ENCODE results near the gene MCHR2. TPM values are rescaled to one million over a fixed set of nuclear protein-coding genes. Genes with fewer than 3 reads are reported as not detected.

MCHR2 gene
- total RNA-seq, 1 donor from 2014 or later = not detected

DNA sequence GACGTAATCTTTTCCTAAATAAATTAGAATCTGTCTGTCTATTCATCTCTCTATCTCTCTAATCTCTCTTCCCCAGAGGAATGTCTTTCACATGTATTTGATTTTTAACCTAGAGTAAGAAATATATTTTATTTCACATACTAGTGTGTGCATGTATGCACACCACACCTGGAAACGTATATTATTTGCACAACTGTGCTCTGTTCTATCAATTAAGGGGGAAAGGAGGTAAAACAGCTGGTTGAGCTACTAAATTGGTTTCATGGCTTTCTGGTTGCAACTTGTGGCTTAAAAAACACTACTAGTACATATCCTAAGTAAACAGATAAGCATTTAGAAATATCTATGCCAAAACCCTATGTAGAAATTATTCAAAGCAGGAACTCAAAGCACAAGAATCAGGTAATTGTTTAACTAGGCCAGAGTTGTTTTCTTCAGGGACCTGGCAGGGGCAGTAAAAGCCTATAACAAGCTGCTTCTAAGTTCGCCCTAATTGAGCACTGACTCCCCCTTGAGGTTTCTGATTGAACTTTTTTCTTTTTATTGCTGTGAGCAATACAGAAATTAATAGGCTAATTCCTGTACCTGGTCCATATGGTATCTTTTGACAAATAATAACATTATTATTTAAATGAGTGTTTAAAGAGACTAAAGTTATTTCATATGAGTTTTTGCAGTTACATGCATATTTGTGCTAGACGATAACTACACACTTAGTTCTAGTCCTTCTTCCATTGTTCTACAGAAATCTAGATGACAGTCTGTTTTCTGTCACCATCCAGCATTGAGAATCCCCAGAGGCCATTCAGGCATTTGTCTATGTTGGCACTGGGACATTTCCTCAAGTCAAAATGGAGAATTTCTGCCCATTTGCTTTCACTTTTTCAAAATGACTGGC, 88.6 kb downstream of the MCHR2 start:
- intact Hi-C loops (cut with micrococcal nuclease) = loop anchor here (1.0 kb wide), 1 partner anchor 37 kb away; no protein-coding TSS in a partner anchor

DNA sequence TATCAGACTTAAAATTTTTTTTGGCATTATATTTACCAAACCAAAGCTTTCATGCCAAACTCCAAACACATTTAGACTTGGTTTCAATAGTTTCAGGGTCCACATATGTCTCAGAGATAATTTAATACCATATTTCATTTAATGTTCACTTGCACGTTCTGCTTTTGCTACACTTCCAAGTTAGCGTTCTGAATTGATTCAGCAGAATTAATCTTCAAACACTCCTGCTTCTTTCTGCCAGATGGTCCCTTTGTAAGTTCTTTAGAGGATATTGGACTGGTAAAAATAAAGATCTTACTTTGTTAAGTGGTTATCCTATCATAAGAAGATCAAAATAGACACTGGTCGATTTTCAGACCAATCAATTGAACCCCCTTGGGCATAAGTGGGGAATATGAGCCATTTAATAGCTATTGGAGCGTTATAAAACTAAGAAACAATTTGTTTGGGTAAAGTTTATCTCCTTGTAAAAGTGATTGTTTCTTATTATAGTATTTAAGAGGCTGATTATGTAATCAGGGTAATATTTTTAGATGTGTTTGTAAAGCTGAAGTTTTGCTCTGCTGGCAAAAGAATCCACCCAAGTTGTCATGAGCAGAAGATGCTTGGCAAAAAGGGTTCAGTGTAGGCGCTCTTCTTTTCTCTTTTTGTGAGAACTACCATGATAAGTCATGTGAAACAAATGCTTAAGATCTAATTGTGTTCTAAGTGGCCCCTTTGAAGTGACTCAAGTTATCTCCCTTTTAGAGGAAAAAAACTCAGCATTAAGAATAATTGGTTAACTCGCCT, 92.2 kb downstream of the MCHR2 start:
- intact Hi-C loops (cut with micrococcal nuclease) = no loop called here

DNA sequence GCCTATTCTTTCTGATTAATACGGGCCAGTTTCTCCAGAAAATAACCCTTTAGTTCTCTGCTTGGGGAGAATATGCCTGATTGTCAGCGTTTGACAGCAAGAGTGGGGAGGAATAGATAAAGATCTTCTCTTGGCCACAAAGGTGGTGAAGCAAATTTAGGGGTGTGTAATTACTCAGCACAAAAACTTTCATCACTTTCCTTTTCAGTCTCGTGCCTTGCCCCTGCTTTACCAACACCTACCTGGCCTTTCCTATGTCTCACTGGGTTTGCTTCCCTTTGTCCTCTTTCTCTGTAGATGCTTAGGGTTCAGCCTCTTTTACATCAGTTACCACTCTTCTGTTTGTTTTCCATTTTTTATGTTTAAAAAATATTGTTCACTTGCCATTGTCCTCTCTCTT, 99.2 kb downstream of the MCHR2 start:
- intact Hi-C loops (cut with micrococcal nuclease) = no loop called here

DNA sequence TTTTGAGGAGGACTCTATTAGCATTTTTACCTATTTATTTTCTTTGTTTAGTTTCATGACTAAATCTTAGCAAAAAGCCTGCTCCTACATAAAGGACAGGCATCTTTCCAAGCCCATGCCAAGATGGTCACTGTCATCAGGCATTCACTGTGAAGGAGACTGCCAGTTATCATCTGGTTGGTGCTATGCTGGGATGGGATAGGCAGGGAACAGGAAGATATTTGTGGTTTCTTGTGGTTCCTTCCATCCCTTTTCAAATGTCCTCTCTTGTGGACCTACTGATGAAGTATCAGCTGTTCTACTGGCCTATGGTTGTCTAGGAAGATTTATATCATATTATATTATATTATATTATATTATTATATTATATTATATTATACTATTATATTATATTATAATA, 107.0 kb downstream of the MCHR2 start:
- intact Hi-C loops (cut with micrococcal nuclease) = no loop called here

DNA sequence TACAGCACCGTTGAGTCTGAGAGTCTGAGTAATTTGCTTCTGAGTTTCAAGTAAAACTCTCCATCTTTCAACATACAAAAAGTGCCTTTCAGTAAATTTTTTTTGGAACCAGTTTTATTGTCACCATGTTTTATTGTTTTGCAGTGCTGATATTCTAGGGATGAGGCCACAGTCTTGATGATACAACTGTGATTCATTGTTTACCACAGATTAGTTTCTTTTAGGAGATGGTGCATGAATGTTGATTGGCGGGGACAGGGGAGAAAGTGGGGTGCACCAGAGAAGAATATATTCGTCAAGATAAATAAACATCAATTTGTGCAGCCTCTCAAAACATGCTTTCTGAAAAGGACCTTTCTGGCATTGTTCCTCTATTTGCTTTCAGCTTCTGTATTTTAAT, 109.0 kb downstream of the MCHR2 start:
- intact Hi-C loops (cut with micrococcal nuclease) = no loop called here

DNA sequence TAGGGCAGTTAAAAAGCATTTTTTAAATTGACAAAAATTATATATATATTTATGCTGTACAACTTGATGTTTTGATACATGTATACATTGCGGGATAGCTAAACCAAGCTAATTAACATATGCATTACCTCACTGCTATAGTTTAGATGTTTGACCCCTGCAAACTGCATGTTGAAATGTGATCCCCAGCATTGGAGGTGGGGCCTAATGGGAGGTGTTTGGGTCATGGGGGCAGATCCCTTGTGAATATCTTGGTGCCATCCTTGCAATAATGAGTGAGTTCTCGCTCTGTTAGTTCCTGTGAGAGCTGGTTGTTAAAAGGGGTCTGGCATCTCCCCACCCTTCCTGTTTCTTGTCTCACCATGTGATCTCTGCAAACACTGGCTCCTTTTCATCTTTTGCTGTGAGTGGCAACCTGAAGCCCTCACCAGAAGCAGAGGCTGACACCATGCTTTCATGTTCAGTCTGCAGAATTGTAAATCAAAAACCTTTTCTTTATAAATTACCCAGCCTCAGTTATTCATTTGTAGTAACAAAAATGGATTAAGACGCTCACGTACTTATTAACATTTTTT, 111.8 kb downstream of the MCHR2 start:
- intact Hi-C loops (cut with micrococcal nuclease) = no loop called here

DNA sequence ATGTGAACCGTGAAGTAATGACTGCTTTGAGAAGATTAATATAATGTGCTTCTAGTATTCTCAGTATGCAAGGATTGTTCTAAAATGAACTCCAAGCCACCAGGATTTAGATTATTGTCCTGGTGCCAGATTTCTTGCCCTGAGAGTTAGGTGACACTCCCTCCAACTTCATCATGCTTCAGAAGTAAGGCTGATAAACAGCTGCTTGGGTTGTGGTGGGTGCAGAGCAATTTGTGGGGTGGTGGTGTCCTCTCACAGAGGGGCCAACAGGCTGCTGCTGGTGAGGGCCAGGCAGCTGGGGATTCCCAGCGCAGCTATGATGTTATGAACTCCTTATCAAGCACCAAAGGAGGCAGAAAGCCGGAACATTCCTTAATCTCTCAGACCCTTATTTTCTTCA, 114.6 kb downstream of the MCHR2 start:
- intact Hi-C loops (cut with micrococcal nuclease) = no loop called here

DNA sequence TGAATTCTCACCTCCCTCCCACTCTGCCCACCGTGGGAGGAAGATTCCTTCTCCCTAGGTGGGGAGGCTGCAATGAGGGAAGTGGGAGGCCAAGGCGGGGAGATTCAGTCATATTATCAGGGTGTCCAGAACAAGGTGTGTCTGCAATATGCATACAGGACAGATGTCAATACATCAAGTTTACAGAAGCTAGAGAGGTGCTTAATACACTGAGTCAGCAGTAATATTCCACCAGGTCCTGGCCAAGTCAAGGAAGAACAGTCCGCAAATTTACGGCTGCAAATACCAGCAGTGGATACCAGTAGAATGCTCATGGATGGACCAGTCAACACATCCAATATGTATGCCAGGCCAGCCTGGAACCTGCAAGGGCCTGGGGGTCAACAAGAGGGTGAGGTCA, 119.0 kb downstream of the MCHR2 start:
- intact Hi-C loops (cut with micrococcal nuclease) = no loop called here

DNA sequence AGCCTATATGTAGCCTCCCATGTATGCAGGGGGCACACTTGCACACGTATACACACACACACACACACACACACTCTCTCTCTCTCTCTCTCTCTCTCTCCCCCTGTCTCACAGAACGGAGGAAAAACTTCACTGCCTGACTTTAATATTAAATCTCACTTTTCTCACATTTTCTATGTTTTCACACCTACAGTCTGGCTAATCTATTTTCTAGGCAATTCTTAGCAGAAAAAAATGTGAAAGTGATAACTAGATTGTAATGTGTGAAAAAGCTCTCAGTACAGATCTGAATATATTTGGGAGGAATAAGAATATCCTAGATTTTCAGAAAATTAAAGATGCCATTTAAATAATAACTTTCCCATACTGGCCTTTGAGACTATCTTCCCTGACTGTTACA, 120.9 kb downstream of the MCHR2 start:
- intact Hi-C loops (cut with micrococcal nuclease) = no loop called here

DNA sequence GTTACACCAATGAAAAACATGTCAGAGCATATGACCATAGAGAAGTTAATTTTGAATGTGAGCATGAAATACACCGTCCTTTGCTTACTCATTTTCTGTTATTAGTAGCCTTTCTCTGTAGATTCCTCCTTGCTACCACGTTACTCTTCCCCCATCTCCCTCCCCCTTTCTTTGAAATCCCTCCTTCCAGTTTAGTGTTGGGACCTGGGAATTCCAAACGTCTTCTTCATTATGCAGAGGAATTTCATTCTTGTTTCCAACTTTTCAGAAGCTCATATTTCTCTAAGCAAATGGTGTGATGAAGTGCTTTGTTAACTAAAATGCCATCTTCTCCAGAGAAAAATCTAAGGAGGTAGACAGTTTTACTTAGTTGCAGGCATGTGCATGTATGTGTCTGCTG, 122.4 kb downstream of the MCHR2 start:
- intact Hi-C loops (cut with micrococcal nuclease) = no loop called here

All from T-helper 2 cell treated with Interferon-gamma antibody and Interleukin-4, amounts not matched to agents 100 ng/mL and 5 ng/mL, for 36 hours (primary cell).